ENCODE measurements around the gene PLXDC1.

The PLXDC1 gene

GRCh38 chr17:39116224-39116623 lies 35.2 kb downstream of the PLXDC1 start:
- no peak overlapping the region for H3K4me3 ChIP-seq (ENCODE audit: low read depth, low read length)
- TF ChIP-seq CTCF (IDR thresholded peaks at IDR 0.05; ENCODE audit: control insufficient read depth, extremely low read depth, insufficient read depth) = no peak
- no peak for DNase-seq (ENCODE audit: low read depth)

- H3K4me3 ChIP-seq (ENCODE audit: low read depth, low read length) = no peak overlapping the region
- TF ChIP-seq CTCF (IDR thresholded peaks at IDR 0.05; ENCODE audit: control insufficient read depth, extremely low read depth, insufficient read depth) = no peak
- DNase-seq (ENCODE audit: low read depth) = no peak
These were observed 36.3 kb downstream of the PLXDC1 start for GRCh38 chr17:39115135-39115534.

GRCh38 chr17:39114723-39115122 lies 36.7 kb downstream of the PLXDC1 start:
- H3K4me3 ChIP-seq (ENCODE audit: low read depth, low read length) = no peak overlapping the region
- no peak for TF ChIP-seq CTCF (IDR thresholded peaks at IDR 0.05; ENCODE audit: control insufficient read depth, extremely low read depth, insufficient read depth)
- DNase-seq (ENCODE audit: low read depth) = no peak

GRCh38 chr17:39113871-39114270 lies 37.6 kb downstream of the PLXDC1 start:
- no peak for TF ChIP-seq CTCF (IDR thresholded peaks at IDR 0.05; ENCODE audit: control insufficient read depth, extremely low read depth, insufficient read depth)
- no peak for DNase-seq (ENCODE audit: low read depth)
- H3K4me3 ChIP-seq (ENCODE audit: low read depth, low read length) = no peak overlapping the region

- no peak for TF ChIP-seq CTCF (IDR thresholded peaks at IDR 0.05; ENCODE audit: control insufficient read depth, extremely low read depth, insufficient read depth)
- H3K4me3 ChIP-seq (ENCODE audit: low read depth, low read length) = no peak overlapping the region
- no peak for DNase-seq (ENCODE audit: low read depth)
These were observed 40.9 kb downstream of the PLXDC1 start for GRCh38 chr17:39110435-39111136.

GRCh38 chr17:39108461-39109375 lies 42.7 kb downstream of the PLXDC1 start:
- no peak overlapping the region for H3K4me3 ChIP-seq (ENCODE audit: low read depth, low read length)
- TF ChIP-seq CTCF (IDR thresholded peaks at IDR 0.05; ENCODE audit: control insufficient read depth, extremely low read depth, insufficient read depth) = no peak
- no peak for DNase-seq (ENCODE audit: low read depth)

All from LNCaP clone FGC (cell line).